ENCODE data around the gene VPS4A.

GRCh38 chr16:69373019-69373418, 61.9 kb downstream of the VPS4A start:
- TF ChIP-seq TCF12 (IDR thresholded peaks at IDR 0.05; ENCODE audit: low read depth, low read length): no peak
- TF ChIP-seq CEBPB (IDR thresholded peaks at IDR 0.05; ENCODE audit: low read depth, low read length): no peak
- TF ChIP-seq CHD7 (IDR thresholded peaks at IDR 0.05; ENCODE audit: insufficient replicate concordance, low read length): no peak
- no peak for TF ChIP-seq POLR2A (IDR thresholded peaks at IDR 0.05; ENCODE audit: control extremely low read depth in 1 of 2, low read depth in 2 of 2, low read length in 2 of 2)
- no peak for TF ChIP-seq ZNF274 (IDR thresholded peaks at IDR 0.05; ENCODE audit: borderline replicate concordance, extremely low read depth, low read length)
- no peak for TF ChIP-seq CTCF (IDR thresholded peaks at IDR 0.05; ENCODE audit: control extremely low read depth in 1 of 3, insufficient read depth in 1 of 3, low read depth in 1 of 3, low read length in 3 of 3)
- TF ChIP-seq SIX5 (IDR thresholded peaks at IDR 0.05; ENCODE audit: low read depth, low read length): no peak
- no peak for TF ChIP-seq ATF2 (IDR thresholded peaks at IDR 0.05; ENCODE audit: low read length)

All from H1 (cell line).